ENCODE results near the gene MMEL1.
A peak's percentile ranks its signal among the peaks of the same experiment; 100 is the strongest.
"Not testable (repeated sequence)": the region's sequence is repeated elsewhere in the genome, so short reads cannot be mapped to it uniquely, and the experiment has no call there.

MMEL1 gene, protein sequence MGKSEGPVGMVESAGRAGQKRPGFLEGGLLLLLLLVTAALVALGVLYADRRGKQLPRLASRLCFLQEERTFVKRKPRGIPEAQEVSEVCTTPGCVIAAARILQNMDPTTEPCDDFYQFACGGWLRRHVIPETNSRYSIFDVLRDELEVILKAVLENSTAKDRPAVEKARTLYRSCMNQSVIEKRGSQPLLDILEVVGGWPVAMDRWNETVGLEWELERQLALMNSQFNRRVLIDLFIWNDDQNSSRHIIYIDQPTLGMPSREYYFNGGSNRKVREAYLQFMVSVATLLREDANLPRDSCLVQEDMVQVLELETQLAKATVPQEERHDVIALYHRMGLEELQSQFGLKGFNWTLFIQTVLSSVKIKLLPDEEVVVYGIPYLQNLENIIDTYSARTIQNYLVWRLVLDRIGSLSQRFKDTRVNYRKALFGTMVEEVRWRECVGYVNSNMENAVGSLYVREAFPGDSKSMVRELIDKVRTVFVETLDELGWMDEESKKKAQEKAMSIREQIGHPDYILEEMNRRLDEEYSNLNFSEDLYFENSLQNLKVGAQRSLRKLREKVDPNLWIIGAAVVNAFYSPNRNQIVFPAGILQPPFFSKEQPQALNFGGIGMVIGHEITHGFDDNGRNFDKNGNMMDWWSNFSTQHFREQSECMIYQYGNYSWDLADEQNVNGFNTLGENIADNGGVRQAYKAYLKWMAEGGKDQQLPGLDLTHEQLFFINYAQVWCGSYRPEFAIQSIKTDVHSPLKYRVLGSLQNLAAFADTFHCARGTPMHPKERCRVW
- total RNA-seq, result 1.1 reads per million

GRCh38 chr1:2632561-2633361, at the start of gene MMEL1:
Gene MMEL1 (minus strand): TSS chr1:2633016. CDS start chr1:2629484, 3,532 bp downstream.
- DNase-seq, result no peak

GRCh38 chr1:2676726-2677125, 43.9 kb upstream of the MMEL1 start:
- DNase-seq, result not testable (repeated sequence)

DNA sequence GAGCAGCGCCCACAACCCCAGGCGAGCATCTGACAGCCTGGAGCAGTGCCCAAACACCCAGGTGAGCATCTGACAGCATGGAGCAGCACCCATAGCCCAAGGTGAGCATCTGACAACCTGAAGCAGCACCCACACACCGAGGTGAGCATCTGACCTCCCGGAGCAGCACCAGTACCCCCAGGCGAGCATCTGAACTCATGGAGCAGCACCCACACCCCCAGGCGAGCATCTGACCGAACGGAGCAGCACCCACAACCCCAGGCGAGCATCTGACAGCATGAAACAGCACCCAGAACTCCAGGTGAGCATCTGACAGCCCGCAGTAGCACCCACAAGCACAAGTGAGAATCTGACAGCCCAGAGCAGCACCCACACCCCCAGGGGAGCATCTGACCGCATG, 38.8 kb upstream of the MMEL1 start:
- DNase-seq, result not testable (repeated sequence)

GRCh38 chr1:2659806-2660205, 27.0 kb upstream of the MMEL1 start:
- DNase-seq, result peak; percentile 1

GRCh38 chr1:2657909-2658308, 25.1 kb upstream of the MMEL1 start:
- not testable (repeated sequence) for DNase-seq

GRCh38 chr1:2657124-2657523, 24.3 kb upstream of the MMEL1 start:
- not testable (repeated sequence) for DNase-seq

DNA sequence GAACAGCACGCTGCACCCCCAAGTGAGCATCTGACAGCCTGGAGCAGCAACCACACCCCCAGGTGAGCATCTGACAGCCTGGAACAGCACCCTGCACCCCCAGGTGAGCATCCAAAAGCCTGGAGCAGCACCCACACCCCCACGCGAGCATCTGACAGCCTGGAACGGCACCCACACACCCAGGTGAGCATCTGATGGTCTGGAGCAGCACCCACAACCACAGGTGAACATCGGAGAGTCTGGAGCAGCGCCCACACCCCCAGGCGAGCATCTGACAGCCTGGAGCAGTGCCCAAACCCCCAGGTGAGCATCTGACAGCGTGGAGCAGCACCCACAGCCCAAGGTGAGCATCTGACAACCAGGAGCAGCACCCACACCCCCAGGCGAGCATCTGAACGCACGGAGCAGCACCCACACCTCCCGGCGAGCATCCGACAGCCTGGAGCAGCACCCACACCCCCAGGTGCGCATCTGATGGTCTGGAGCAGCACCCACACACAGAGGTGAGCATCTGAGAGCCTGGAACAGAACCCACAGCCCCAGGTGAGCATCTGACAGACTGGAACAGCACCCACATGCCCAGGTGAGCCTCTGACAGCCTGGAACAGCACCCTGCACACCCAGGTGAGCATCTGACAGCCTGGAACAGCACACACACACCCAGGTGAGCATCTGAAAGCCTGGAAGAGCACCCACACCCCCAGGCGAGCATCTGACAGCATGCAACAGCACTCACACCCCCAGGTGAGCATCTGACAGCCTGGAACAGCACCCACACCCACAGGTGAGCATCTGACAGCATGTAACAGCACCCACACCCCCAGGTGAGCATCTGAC, 23.0 kb upstream of the MMEL1 start:
- DNase-seq, result not testable (repeated sequence)

GRCh38 chr1:2654443-2654948, 21.7 kb upstream of the MMEL1 start:
- not testable (repeated sequence) for DNase-seq

- peak; percentile 43 for DNase-seq
These were observed 21.1 kb upstream of the MMEL1 start for GRCh38 chr1:2653741-2654442.

DNA sequence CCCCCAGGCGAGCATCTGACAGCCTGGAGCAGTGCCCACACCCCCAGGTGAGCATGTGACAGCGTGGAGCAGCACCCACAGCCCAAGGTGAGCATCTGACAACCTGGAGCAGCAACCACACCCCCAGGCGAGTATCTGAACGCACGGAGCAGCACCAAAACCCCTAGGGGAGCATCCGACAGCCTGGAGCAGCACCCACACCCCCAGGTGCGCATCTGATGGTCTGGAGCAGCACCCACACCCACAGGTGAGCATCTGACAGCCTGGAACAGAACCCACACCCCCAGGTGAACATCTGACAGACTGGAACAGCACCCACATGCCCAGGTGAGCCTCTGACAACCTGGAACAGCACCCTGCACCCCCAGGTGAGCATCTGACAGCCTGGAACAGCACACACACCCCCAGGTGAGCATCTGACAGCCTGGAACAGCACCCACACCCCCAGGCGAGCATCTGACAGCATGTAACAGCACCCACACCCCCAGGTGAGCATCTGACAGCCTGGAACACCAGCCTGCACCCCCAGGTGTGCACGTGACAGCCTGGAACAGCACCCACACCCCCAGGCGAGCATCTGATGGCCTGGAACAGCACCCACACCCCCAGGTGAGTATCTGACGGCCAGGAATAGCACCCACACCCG, 20.2 kb upstream of the MMEL1 start:
- DNase-seq, result not testable (repeated sequence)

DNA sequence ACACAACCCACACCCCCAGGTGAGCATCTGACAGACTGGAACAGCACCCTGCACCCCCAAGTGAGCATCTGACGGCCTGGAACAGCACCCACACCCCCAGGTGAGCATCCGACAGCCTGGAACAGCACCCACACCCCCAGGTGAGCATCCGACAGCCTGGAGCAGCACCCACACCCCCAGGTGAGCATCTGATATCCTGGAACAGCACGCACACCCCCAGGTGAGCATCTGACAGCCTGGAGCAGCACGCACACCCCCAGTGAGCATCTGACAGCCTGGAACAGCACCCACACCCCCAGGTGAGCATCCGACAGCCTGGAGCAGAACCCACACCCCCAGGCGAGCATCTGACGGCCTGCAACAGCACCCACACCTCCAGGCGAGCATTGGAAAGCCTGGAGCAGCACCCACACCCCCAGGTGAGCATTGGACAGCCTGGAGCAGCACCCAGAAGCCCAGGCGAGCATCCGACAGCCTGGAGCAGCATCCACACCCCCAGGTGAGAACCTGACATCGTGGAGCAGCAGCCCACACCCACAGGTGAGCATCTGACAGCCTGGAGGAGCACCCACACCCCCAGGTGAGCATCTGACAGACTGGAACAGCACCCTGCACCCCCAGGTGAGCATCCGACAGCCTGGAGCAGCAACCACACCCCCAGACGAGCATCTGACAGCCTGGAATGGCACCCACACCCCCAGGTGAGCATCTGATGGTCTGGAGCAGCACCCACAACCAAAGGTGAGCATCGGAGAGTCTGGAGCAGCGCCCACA, 19.5 kb upstream of the MMEL1 start:
- DNase-seq, result not testable (repeated sequence)

DNA sequence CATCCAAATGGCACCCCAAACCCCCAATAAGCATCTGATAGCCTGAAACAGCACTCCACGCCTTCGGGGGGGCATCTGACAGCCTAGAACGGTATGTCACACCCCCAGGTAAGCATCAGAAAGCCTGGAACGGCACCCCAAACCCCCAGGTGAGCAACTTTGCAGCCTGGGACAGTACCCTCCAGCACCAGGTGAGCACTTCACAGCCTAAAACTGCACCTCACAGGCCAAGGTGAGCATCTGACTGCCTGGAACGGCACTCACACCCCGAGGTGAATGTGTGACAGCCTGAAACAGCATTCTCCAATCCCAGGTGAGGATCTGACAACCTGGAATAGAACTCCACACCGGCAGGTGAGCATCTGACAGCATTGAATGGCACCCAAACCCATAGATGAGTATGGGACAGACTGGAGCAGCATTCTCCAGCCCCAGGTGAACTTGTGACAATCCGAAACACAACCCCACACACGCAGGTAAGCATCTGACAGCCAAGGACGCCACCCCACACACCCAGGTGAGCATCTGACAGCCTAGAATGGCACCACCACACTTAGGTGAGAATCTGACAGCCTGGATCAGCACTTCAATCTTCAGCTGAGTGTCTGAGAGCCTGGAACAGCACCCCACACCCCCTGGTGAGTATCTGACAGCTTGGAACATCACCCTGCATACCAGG, 18.3 kb upstream of the MMEL1 start:
- no peak for DNase-seq

DNA sequence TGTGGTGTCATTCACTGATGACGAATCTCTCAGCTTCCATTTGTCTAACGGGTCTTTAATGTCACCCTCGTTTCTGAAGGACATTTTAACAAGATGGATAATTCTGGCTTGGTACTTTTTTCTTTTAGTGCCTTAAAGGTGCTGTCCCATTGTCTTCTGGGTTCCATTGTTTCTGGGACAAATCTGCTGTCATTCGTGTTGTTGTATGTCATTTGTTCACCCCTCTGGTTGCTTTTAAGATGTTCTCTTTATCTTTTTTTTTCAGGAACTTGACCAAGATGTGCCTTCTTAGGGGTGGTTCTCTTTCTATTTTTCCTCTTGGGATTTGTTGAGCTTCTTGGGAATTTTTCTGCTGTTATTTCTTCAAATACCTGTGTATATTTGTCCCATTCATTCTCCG, 14.0 kb upstream of the MMEL1 start:
- DNase-seq, result no peak

GRCh38 chr1:2645776-2646175, 13.0 kb upstream of the MMEL1 start:
- DNase-seq, result no peak

DNA sequence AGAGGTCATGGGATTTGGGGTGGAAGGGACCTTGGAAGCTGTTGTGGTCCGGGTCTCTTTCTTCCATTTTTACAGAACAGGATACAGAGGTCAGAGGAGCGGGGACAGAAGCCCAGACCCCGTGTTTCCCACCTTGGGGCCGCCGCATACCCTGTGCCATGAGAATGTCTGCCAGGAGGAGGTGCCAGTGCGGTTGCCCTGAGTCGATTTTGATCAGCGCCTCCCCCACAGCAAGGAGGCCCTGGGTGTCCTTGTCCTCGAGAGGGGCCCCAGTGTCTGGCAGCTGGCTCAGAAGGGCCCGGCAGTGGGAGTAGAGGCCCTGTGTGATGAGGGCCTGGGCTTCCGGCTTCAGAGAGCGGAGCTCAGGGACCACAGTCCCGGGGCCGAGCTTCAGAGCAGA, 12.3 kb upstream of the MMEL1 start:
- no peak for DNase-seq

DNA sequence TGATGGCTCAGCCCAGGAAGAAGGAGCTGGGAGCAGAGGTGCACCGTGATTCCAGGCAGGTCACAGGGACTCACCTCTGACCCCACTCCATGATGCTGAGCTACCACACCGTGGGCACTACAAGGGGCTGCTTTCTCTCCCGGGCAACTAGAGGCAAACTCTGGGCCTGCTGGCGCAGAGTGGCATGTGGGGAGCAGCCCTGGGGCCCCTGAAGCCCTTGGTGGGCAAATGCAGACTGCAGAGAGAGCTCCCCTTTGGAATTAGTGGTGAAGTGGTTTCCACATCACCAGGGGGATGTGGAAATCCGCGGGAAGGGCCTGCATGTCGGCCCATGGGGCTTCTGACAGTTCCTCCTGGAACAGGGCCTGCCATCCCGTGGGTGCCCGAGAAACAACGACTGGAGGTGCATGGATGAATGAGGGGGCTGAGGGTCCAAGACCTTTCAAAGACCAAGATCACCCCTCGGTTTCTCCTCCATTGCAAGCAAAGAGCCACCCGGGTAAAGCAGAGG, 11.8 kb upstream of the MMEL1 start:
- no peak for DNase-seq

DNA sequence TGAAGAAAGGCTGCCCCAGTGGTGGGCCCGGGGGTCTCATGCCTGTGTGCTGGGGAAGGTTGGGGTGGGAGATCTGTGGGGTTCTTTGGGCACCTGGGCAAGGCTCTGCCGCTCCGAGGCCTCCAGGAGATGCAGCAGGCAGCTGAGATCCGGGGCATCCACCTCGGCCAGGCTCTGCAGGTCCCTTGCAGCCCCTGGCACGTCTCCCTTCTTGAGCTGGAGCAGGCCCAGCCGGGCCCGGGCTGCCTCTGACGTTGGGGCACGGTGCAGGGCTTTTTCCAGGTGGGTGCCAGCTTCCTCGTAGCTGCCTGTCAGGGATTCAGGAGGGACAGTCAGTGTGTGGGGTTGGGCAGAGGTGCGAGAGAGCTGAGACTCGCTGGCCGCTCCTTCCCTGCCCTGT, 11.4 kb upstream of the MMEL1 start:
- no peak for DNase-seq

DNA sequence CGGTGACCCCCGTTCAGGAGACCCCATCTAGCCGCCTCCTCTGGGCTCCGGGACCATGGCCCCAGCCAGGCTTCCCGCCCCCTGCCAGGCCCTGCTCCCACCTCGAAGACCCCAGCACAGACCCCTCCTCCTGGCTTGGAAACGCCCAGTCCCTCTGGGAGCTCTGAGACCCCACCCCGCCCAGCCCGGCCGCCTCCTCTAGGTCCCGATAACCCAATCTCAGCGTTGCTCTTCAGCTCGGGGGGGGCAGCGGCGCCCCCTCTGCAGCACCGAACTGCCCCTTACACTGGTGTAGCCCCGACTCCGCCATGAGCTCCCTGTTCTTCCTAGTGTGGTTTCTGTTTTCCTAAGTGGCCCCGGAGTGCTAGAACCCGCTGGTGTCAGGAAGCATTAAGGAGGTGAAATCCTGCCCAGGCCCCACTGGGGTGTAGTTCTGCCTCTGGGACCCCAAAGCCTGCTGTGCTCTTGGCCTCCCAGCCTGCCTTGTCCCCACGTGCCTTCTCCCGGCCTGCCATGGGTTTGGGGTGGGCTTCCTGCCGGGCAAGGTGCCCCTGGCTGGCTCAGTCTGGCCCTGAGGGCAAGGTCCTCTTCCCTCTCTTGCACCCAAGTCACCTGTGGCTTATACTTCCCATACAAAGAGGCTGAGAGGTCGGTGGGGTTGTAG, 10.7 kb upstream of the MMEL1 start:
- DNase-seq, result no peak

Data from effector CD4-positive, alpha-beta T cell (primary cell).